ENCODE measurements around the gene GRK1.

- TF ChIP-seq CTCF (IDR thresholded peaks at IDR 0.05; ENCODE audit: poor library complexity) (no peak), EZH2 (IDR thresholded peaks at IDR 0.05; ENCODE audit: borderline replicate concordance) (no peak)
Measured at GRCh38 chr13:113639616-113640262, 27.3 kb upstream of the GRK1 start.

Data from hepatocyte (in vitro differentiated cells).